HCT116 (cell line): ENCODE results near the gene DGKB. TPM values are rescaled to one million over a fixed set of nuclear protein-coding genes. Genes with fewer than 3 reads are reported as not detected.

Experiments
- ATAC-seq: fragments of 200-7000 bp; cut with Tn5 transposase; 2 replicates; pipeline ENCODE4 v1.9.1; 2020; ENCODE audit warnings: mild to moderate bottlenecking, moderate library complexity
- BruUV-seq: library from RNA; stranded (reverse); fragments of 400-500 nt; replicated peaks from 2 replicates; lab custom pipeline; 2021; lab: Mats Ljungman, UMichigan
- CTCF ChIA-PET: fragments of 300-600 bp; sonication (Branson Sonifier 250); formaldehyde crosslinking; loops from one replicate; lab custom pipeline; 2021; ENCODE audit warnings: antibody characterized with exemption; lab: Charles Lee
- POLR2A ChIA-PET: fragments of 300-600, 350-600 bp; sonication (Branson Sonifier 250); formaldehyde crosslinking; loops from one replicate; lab custom pipeline; 2021; ENCODE audit warnings: antibody characterized with exemption; lab: Charles Lee
- RAD21 ChIA-PET, 2 experiments: fragments of 300-600 bp; sonication (Branson Sonifier 250); formaldehyde crosslinking; loops; one replicate each; lab custom pipeline; 2023; ENCODE audit warnings: low total read pairs in 2 of 2; ENCODE audit not compliant: uncharacterized antibody in 2 of 2, unreplicated experiment in 2 of 2, low non-redundant PET in 1 of 2; lab: Charles Lee
- DNase-seq: peaks from one replicate; pipeline ENCODE4 v3.0.0-alpha.2; 2010; ENCODE audit warnings: low read depth, low spot score
- H2AFZ ChIP-seq: fragments of 200-600 bp; shearing (Covaris generic), sonication (generic); 2 replicates; pipeline ENCODE4 v1.6.1; 2017; ENCODE audit warnings: low read depth, mixed run types, mixed read lengths, antibody characterized with exemption, low read length; ENCODE audit not compliant: poor library complexity, severe bottlenecking
- H3K27ac ChIP-seq: 2 replicates; pipeline ENCODE4 v1.5.1; 2012; ENCODE audit warnings: low read depth, low read length
- H3K27me3 ChIP-seq: fragments of 200-600 bp; sonication (generic); 2 replicates; pipeline ENCODE4 v1.6.1; 2016; ENCODE audit warnings: mixed run types, low read length, mixed read lengths; ENCODE audit not compliant: insufficient read depth
- H3K36me3 ChIP-seq, 2 experiments: fragments of 200-500 bp in 1 of 2; fragments of 200-600 bp in 1 of 2; sonication (Bioruptor generic) in 1 of 2; sonication (generic) in 1 of 2; 2 replicates each; pipeline versions ENCODE4 v1.5.1 to v1.6.1; 2014 to 2016; ENCODE audit warnings: low read length in 2 of 2, inconsistent platforms in 1 of 2, mixed read lengths in 1 of 2, mixed run types in 1 of 2; ENCODE audit not compliant: insufficient read depth in 2 of 2, control insufficient read depth in 1 of 2
- H3K4me1 ChIP-seq, 2 experiments: fragments of 200-600 bp in 1 of 2; sonication (generic) in 1 of 2; 2 replicates each; pipeline versions ENCODE4 v1.5.1 to v1.6.1; 2012 to 2017; ENCODE audit warnings: low read length in 2 of 2, inconsistent platforms in 1 of 2, mild to moderate bottlenecking in 1 of 2, mixed read lengths in 1 of 2, mixed run types in 1 of 2, moderate library complexity in 1 of 2; ENCODE audit not compliant: insufficient read depth in 2 of 2, control insufficient read depth in 1 of 2
- H3K4me2 ChIP-seq: fragments of 200-600 bp; sonication (generic); 2 replicates; pipeline ENCODE4 v1.6.1; 2017; ENCODE audit warnings: mixed run types, low read length, mixed read lengths
- H3K4me3 ChIP-seq, 2 experiments: fragments of 200-600 bp in 1 of 2; sonication (generic) in 1 of 2; replicated peaks in 1 of 2; 2 replicates each; pipeline ENCODE4 v1.5.1; 2011 to 2016; ENCODE audit warnings: low read length in 2 of 2, control low read depth in 1 of 2, low read depth in 1 of 2, mild to moderate bottlenecking in 1 of 2, mixed read lengths in 1 of 2, mixed run types in 1 of 2
- H3K79me2 ChIP-seq: fragments of 200-600 bp; sonication (generic); 2 replicates; pipeline ENCODE4 v1.6.1; 2017; ENCODE audit warnings: mild to moderate bottlenecking, mixed run types, low read length, moderate library complexity, mixed read lengths; ENCODE audit not compliant: insufficient read depth
- H3K9ac ChIP-seq: fragments of 200-600 bp; sonication (generic); 2 replicates; pipeline ENCODE4 v1.6.1; 2016; ENCODE audit warnings: low read length, mixed read lengths
- H3K9me2 ChIP-seq: fragments of 200-600 bp; sonication (generic), shearing (Covaris generic); 2 replicates; pipeline ENCODE4 v1.6.1; 2017; ENCODE audit warnings: mixed run types, mild to moderate bottlenecking, moderate library complexity; ENCODE audit not compliant: insufficient read depth
- H3K9me3 ChIP-seq, 2 experiments: fragments of 200-500 bp in 1 of 2; fragments of 200-600 bp in 1 of 2; sonication (Bioruptor generic) in 1 of 2; sonication (generic) in 1 of 2; 2 replicates each; pipeline ENCODE4 v1.6.1; 2014 to 2017; ENCODE audit warnings: low read length in 2 of 2, mixed read lengths in 2 of 2, inconsistent platforms in 1 of 2, low read depth in 1 of 2, mild to moderate bottlenecking in 1 of 2, mixed run types in 1 of 2, moderate library complexity in 1 of 2; ENCODE audit not compliant: control insufficient read depth in 1 of 2, insufficient read depth in 1 of 2
- H4K20me1 ChIP-seq: fragments of 200-600 bp; sonication (generic), shearing (Covaris generic); 2 replicates; pipeline ENCODE4 v1.6.1; 2017; ENCODE audit warnings: mixed run types, mild to moderate bottlenecking, moderate library complexity; ENCODE audit not compliant: insufficient read depth
- CBX3 ChIP-seq: IDR thresholded peaks from 2 replicates; pipeline ENCODE4 v1.6.1; 2012; ENCODE audit warnings: low read depth
- CEBPB ChIP-seq: IDR thresholded peaks from 2 replicates; pipeline ENCODE4 v1.6.1; 2012; ENCODE audit warnings: low read depth
- REST ChIP-seq: IDR thresholded peaks from 2 replicates; pipeline ENCODE4 v1.6.1; 2012; ENCODE audit warnings: low read depth
- intact Hi-C: fragments of 100-400 bp; cut with micrococcal nuclease; formaldehyde crosslinking; loops from 2 replicates; pipeline ENCODE4 v1.10.0; 2022
- total RNA-seq: library from RNA; stranded (reverse); gene quantifications from one replicate; pipeline ENCODE4 v1.2.1, GENCODE V29; 2021; ENCODE audit not compliant: unreplicated experiment

The DGKB gene
- total RNA-seq, 1 experiment from 2014 or later, result 0.05 TPM

GRCh38 chr7:14219125-14219524, 683.4 kb downstream of the DGKB start:
- ATAC-seq, result no peak
- DNase-seq, result no peak
- H3K9ac ChIP-seq, result no peak overlapping the region
- no peaks in the 10 kb centered on the region for H3K4me1 ChIP-seq
- no peak overlapping the region for H3K27ac ChIP-seq
- ChIA-PET POLR2A (no interaction called here), CTCF (no interaction called here), RAD21 (no interaction called here)
- no peaks in the 10 kb centered on the region for H3K79me2 ChIP-seq
- no peak overlapping the region for H3K4me2 ChIP-seq
- no peak overlapping the region for H3K4me3 ChIP-seq
- no peaks in the 10 kb centered on the region for H3K9me3 ChIP-seq
- no peaks in the 10 kb centered on the region for H4K20me1 ChIP-seq
- no peaks in the 10 kb centered on the region for H3K9me2 ChIP-seq
- no peak overlapping the region for H2AFZ ChIP-seq
- no TSS peak for BruUV-seq
- intact Hi-C loops, result no loop called here
- TF ChIP-seq REST (no peak), CEBPB (no peak)
- TF ChIP-seq, all 23 proteins: peak for 0
- H3K36me3 ChIP-seq, result no peaks in the 10 kb centered on the region
- no peaks in the 10 kb centered on the region for H3K27me3 ChIP-seq

DNA sequence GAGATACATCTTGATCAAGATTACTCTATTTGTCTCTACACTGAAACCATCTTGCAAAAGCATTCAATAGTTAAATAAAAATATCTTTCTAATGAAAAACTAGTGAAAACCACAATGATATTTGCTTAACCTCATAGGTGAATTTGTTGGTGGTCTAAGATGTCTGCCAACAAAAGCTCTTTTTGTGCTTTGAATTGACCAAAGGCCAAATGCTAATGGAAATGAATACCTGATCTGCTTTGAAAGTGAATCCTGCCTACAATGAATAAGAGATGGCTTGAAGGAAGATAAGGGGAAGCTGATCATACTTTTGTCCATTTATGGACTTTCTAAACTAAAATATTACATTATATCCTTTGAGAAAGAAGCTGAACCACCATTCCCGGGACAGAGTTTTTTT, 684.2 kb downstream of the DGKB start:
- RAD21 ChIA-PET, result no interaction called here
- TF ChIP-seq CBX3, result no peak
- TF ChIP-seq, all 23 proteins: peak for 0
- Histone ChIP-seq H3K4me1 (no peaks in the 10 kb centered on the region), H3K9ac (no peak overlapping the region), H3K4me2 (no peak overlapping the region), H3K27ac (no peak overlapping the region), H3K36me3 (no peaks in the 10 kb centered on the region), H4K20me1 (no peaks in the 10 kb centered on the region), H3K9me3 (no peaks in the 10 kb centered on the region), H3K79me2 (no peaks in the 10 kb centered on the region), H2AFZ (no peak overlapping the region), H3K27me3 (no peaks in the 10 kb centered on the region), H3K9me2 (no peaks in the 10 kb centered on the region), H3K4me3 (no peak overlapping the region)
- BruUV-seq, result no TSS peak
- POLR2A ChIA-PET, result no interaction called here
- CTCF ChIA-PET, result no interaction called here
- DNase-seq (no peak), ATAC-seq (no peak)
- intact Hi-C loops, result no loop called here
